Body of pancreas (tissue), 4 donors: ENCODE measurements around the gene RGS11. TPM values are rescaled to one million over a fixed set of nuclear protein-coding genes. Genes with fewer than 3 reads are reported as not detected.

Experiments used
- ATAC-seq: fragments of 150-250 bp; one replicate; pipeline ENCODE4 v1.9.1; 2016
- DNase-seq, 4 donors: peaks; one replicate each; pipeline ENCODE4 v3.0.0-alpha.2; 2019
- H3K27ac ChIP-seq, 4 donors: fragments of 200-600 bp; sonication (generic); 1 replicate in 3 of 4; 2 replicates in 1 of 4; pipeline versions ENCODE4 v1.5.1 to v1.6.1; 2016 to 2019; ENCODE audit warnings: mild to moderate bottlenecking in 1 of 4, mixed read lengths in 1 of 4, moderate library complexity in 1 of 4
- H3K27me3 ChIP-seq, 2 donors: fragments of 200-600 bp; sonication (generic); one replicate each; pipeline ENCODE4 v1.6.0; 2016; ENCODE audit warnings: mild to moderate bottlenecking in 1 of 2
- H3K36me3 ChIP-seq, 2 donors: fragments of 200-600 bp; sonication (generic); replicated peaks in 1 of 2; 2 replicates each; pipeline ENCODE4 v1.5.1; 2016; ENCODE audit warnings: low read depth in 2 of 2; ENCODE audit not compliant: insufficient read depth in 1 of 2
- H3K4me1 ChIP-seq: fragments of 200-600 bp; sonication (generic); one replicate; pipeline ENCODE4 v1.6.0; 2016
- H3K4me3 ChIP-seq, 2 donors: fragments of 200-600 bp; sonication (generic); 1 replicate in 1 of 2; 2 replicates in 1 of 2; pipeline ENCODE4 v1.5.1; 2016 to 2019
- H3K9me3 ChIP-seq, 3 donors: fragments of 200-600 bp; sonication (generic); 1 replicate in 2 of 3; 2 replicates in 1 of 3; pipeline ENCODE4 v1.5.1; 2016
- POLR2A ChIP-seq, 3 donors: fragments of 450-650 bp; IDR thresholded peaks; one replicate each; pipeline ENCODE4 v1.6.1; 2016; ENCODE audit warnings: antibody characterized with exemption in 3 of 3, mild to moderate bottlenecking in 2 of 3
- WGBS, 2 donors: methylation state at CpG; one replicate each; pipeline ENCODE4 v1.1.5; 2017; 5-methylcytosine and 5-hydroxymethylcytosine counted together
- intact Hi-C: fragments of 100-400 bp; cut with DNase I; formaldehyde crosslinking; loops from one replicate; pipeline ENCODE4 v1.15.1; 2023
- total RNA-seq, 2 donors: library from RNA; depleted of rRNA; stranded (reverse); fragments of >200 nt; gene quantifications; one replicate each; pipeline ENCODE4 v1.1.0, GENCODE V29; 2016
- TF ChIP-seq, protein P1 (sequence below), 7 experiments: fragments of 450-650 bp in 4 of 7; fragments of 200-600 bp in 3 of 7; sonication (generic) in 3 of 7; IDR thresholded peaks; one replicate each; pipeline ENCODE4 v1.5.1; 2016 to 2019; ENCODE audit warnings: antibody characterized with exemption in 7 of 7

Gene RGS11
- total RNA-seq, 2 donors from 2014 or later, result 15.6 to 95.9 TPM

DNA sequence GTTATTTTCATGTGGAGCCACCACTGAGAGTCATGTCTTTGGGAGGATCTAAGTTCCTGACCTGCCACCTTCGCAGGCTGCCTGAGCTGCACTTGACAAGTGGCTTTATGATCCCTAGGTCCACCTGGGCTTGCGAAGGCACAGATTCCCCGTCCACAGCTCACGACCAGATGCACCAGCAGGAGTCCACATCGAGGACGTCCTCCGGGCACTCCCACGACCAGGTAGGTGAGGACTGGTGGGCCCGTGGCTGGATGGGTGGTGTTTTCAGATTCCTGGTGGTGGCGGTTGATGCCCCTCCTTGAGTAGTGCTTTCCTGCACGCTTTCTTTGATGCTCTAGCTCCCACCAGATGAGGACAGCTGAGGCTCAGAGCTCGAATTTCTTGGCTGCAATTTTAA, 26.3 kb downstream of the RGS11 start:
- DNase-seq (no peak), ATAC-seq (no peak)
- H3K4me3 ChIP-seq, result no peak overlapping the region
- TF ChIP-seq POLR2A (IDR thresholded peaks at IDR 0.05), result no peak
- TF ChIP-seq, protein P1, sequence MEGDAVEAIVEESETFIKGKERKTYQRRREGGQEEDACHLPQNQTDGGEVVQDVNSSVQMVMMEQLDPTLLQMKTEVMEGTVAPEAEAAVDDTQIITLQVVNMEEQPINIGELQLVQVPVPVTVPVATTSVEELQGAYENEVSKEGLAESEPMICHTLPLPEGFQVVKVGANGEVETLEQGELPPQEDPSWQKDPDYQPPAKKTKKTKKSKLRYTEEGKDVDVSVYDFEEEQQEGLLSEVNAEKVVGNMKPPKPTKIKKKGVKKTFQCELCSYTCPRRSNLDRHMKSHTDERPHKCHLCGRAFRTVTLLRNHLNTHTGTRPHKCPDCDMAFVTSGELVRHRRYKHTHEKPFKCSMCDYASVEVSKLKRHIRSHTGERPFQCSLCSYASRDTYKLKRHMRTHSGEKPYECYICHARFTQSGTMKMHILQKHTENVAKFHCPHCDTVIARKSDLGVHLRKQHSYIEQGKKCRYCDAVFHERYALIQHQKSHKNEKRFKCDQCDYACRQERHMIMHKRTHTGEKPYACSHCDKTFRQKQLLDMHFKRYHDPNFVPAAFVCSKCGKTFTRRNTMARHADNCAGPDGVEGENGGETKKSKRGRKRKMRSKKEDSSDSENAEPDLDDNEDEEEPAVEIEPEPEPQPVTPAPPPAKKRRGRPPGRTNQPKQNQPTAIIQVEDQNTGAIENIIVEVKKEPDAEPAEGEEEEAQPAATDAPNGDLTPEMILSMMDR (IDR thresholded peaks at IDR 0.05), result no peak
- H3K4me1 ChIP-seq, result peaks cover 11% of the 10 kb centered on the region
- H3K27ac ChIP-seq, result peak overlapping the region in 1 of 4 donors; percentile 54
- H3K27me3 ChIP-seq, result no peaks in the 10 kb centered on the region
- peaks cover 0 to 3% of the 10 kb centered on the region in 2 donors for H3K36me3 ChIP-seq
- no peaks in the 10 kb centered on the region for H3K9me3 ChIP-seq
- WGBS, 2 donors, result 82 to 85% methylated on average over 10 to 12 of the region's 12 CpGs
- intact Hi-C loops, result no loop called here

DNA sequence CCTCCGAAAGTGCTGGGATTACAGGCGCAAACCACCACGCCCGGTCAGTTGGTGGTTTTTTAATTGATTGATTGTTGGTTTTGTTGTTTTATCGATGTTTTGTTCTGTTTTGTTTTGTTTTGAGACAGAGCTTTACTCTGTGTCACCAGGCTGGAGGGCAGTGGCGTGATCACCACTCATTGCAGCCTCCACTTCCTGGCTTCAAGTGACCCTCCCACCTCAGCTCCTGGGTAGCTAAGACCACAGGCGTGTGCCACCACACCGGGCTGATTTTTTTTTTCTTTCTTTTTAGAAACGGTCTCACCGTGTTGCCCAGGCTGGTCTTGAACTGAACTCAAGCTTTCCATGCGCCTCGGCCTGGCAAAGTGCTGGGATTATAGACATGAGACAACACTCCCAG, 28.7 kb downstream of the RGS11 start:
- Histone ChIP-seq H3K27ac (no peak overlapping the region), H3K27me3 (no peaks in the 10 kb centered on the region), H3K36me3 (no peaks in the 10 kb centered on the region), H3K4me3 (no peak overlapping the region), H3K9me3 (no peaks in the 10 kb centered on the region), H3K4me1 (peaks cover 11% of the 10 kb centered on the region)
- DNase-seq (no peak), ATAC-seq (no peak)
- intact Hi-C loops, result no loop called here
- 92 to 95% methylated on average over 12 of the region's 12 CpGs for WGBS, 2 donors
- no peak for TF ChIP-seq POLR2A (IDR thresholded peaks at IDR 0.05)

DNA sequence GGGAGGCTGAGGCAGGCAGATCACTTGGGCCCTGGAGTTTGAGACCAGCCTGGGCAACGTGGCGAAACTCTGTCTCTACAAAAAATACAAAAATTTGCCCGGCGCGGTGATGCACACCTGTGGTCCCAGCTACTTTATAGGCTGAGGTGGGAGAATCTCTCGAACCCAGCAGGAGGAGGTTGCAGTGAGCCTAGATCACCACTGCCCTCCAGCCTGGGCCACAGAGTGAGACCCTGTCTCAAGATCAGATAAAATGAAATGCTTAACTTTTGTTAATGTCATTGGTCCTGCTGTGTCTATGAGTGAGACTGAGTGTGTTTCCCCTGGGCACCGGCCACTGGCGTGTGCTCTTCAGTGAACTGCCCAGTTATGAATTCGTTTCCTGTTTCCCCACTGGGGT, 30.6 kb downstream of the RGS11 start:
- Histone ChIP-seq H3K4me3 (no peak overlapping the region), H3K36me3 (no peaks in the 10 kb centered on the region), H3K27me3 (no peaks in the 10 kb centered on the region), H3K4me1 (peaks cover 8% of the 10 kb centered on the region), H3K27ac (no peak overlapping the region), H3K9me3 (no peaks in the 10 kb centered on the region)
- WGBS, 2 donors, result 94 to 95% methylated on average over 9 of the region's 9 CpGs
- DNase-seq (no peak), ATAC-seq (no peak)
- intact Hi-C loops, result no loop called here
- TF ChIP-seq, protein P1 (IDR thresholded peaks at IDR 0.05), result no peak
- no peak for TF ChIP-seq POLR2A (IDR thresholded peaks at IDR 0.05)

DNA sequence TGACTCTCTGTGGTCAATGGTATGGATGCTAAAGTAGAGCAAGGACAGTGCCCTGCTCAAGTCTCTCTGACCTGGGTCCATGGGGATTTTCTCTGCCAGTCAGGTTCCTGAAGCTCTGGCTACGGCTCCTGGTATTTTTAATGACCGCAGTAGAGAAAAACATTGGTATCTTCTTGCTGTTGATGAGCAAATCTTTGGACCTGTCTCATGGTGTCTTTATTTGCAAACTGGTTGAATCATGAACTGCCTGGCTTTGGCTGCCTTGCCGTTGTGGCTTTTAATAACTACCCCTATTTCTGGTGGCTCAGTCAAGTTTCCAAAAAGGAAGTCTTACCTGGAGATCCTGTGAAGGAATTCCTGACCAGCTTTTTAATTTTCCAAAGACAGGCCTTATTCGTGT, 32.4 kb downstream of the RGS11 start:
- ATAC-seq (no peak), DNase-seq (no peak)
- WGBS, 2 donors, result 58 to 64% methylated on average over 4 of the region's 4 CpGs
- TF ChIP-seq, protein P1 (IDR thresholded peaks at IDR 0.05), result no peak
- TF ChIP-seq POLR2A (IDR thresholded peaks at IDR 0.05), result no peak
- H3K27ac ChIP-seq, result no peak overlapping the region
- H3K36me3 ChIP-seq, result no peaks in the 10 kb centered on the region
- H3K9me3 ChIP-seq, result no peaks in the 10 kb centered on the region
- peaks cover 13% of the 10 kb centered on the region for H3K4me1 ChIP-seq
- intact Hi-C loops, result no loop called here
- H3K4me3 ChIP-seq, result no peak overlapping the region
- H3K27me3 ChIP-seq, result no peaks in the 10 kb centered on the region

DNA sequence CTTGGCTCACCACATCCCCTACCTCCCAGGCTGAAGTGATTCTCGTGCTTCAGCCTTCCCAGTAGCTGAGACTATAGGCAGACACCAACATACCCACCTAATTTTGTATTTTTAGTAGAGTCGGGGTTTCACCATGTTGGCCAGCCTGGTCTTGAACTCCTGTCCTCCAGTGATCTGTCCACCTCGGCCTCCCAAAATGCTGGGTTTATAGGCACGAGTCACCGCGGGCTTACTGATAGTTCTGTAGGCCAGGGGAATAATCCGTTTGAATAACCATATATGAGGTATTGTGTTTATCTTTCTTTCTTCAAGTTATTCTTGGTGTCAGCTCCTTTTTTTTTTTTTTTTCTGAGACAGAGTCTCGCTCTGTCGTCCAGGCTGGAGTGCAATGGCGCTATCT, 33.5 kb downstream of the RGS11 start:
- H3K36me3 ChIP-seq, result no peaks in the 10 kb centered on the region
- ATAC-seq (no peak), DNase-seq (no peak)
- no peaks in the 10 kb centered on the region for H3K27me3 ChIP-seq
- H3K9me3 ChIP-seq, result no peaks in the 10 kb centered on the region
- TF ChIP-seq POLR2A (IDR thresholded peaks at IDR 0.05), result no peak
- TF ChIP-seq, protein P1 (IDR thresholded peaks at IDR 0.05), result no peak
- WGBS, 2 donors, result 85 to 89% methylated on average over 10 of the region's 10 CpGs
- H3K27ac ChIP-seq, result no peak overlapping the region
- peaks cover 13% of the 10 kb centered on the region for H3K4me1 ChIP-seq
- intact Hi-C loops, result no loop called here
- no peak overlapping the region for H3K4me3 ChIP-seq
